SKM-1 treated with dmso at 0.1 percent for 144 hours (cell line): ENCODE data around the gene PHC2.

Experiments used
- DNase-seq: peaks from one replicate; lab custom pipeline; 2025; ENCODE audit not compliant: unreplicated experiment; lab: John Stamatoyannopoulos, UW

Gene PHC2

GRCh38 chr1:33273961-33274371 is 156.9 kb downstream of the PHC2 start:
- no peak for DNase-seq
